Activated CD8-positive, alpha-beta memory T cell treated with anti-CD3 and anti-CD28 coated beads, Interleukin-2, amount 50 U/mL, for 48 hours (primary cell): ENCODE measurements around the gene RPTOR.

Experiments used
- DNase-seq: peaks from one replicate; pipeline ENCODE4 v3.0.0-alpha.2; 2020

RPTOR gene

DNA sequence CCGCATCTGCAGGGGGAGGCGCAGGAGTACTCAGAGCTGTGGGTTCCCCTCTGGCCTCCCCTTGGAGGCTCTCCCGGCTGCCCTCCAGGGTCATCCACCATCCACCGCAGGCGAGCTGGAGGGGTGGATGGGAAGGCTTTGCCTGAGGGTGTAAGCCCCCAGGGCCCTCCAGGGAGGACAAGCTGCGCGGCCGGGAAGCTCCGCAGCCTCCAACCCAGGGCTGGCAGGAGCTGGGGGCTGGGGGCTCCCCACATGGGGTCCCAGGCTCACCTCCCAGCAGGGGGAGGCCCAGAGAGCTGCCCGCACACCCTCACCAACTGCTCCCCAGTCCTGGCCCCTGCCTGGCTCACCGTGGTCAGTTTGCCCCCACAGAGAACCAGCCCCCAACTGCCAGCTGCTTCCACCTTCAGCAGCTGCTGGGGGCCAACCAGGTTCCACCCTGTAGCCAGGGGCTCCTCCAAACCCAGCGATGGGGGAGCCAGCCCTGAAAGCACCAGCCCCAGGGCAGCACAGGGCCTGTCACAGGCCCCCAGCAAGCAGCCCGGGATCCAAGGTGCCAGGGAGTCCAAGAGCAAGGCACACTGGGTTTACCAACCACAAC is 427.2 kb downstream of the RPTOR start:
- no peak for DNase-seq

DNA sequence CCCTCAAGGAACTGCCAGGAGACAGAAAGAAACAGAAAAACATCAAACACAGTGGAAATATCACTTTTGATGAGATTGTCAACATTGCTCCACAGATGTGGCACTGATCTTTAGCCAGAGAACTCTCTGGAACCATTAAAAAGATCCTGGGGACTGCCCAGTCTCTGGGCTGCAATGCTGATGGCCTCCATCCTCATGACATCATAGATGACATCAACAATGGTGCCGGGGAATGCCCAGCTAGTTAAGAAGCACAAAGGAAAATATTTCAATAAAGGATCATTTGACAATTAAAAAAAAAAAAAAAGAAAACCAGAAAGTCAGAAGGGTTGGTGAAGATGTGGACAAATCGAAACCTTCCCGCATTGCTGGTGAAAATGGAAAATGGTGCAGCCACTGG is 432.1 kb downstream of the RPTOR start:
- DNase-seq, result no peak

DNA sequence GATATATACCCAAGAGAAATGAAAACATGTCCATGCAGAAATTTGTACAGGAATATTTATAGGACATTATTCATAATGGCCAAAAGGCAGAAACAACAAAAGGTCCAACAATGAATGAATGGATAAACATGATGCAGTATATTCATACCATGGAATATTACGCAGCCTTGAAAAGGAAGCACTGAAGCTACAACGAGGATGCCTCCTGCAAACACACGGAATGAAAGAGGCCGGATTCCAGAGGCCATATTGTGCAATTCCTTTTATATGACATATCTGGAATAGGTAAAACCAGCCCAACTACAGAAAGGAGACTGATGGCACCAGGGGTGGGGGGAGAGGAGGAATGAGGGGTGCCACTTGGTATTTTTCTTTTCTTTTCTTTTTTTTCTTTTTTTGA is 432.5 kb downstream of the RPTOR start:
- no peak for DNase-seq

DNA sequence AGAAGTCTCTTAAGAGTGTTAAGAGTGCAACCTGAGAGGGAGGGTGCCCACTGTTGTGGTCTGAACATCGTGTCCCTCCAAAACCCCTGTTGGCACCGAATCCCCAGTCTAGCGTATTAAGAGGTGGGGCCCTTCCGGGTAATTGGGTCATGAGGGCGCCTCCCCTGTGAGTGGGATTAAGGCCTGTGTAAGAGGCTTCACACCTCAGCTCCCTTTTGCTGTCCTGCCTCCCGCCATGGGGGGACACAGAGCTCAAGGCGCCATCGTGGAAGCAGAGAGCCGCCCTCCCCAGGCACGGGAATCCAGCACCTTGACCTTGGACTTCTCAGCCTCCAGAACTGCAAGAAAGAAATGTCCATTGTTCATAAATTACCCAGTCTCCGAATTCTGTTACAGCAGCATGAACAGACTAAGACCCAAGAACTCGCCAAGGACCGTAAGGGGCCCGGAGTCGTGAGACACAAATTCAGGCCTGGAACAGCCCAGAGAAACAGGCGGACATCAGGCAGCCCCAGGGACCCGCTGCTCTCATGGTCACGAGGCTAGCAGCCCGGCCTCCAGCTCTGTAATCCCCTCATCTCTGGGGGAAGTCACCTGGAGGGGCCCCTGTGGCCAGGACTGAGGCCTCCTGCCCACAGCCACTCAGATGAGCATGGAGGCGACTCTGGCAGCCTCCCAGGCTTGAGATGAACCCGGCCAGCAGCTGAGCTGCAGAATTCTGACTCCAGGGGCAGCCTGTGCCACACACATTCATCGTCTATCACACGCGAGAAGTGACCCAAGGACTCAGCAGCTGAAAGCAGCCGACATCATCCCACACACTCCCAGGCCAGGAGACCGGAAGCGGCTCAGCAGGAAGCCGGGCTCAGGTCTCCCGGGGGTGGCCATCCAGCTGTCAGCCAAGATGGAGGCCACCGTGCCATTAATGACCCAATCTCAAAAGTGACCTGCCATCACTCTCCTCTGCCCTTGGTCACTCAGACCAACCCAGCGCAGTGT is 434.2 kb downstream of the RPTOR start:
- no peak for DNase-seq

DNA sequence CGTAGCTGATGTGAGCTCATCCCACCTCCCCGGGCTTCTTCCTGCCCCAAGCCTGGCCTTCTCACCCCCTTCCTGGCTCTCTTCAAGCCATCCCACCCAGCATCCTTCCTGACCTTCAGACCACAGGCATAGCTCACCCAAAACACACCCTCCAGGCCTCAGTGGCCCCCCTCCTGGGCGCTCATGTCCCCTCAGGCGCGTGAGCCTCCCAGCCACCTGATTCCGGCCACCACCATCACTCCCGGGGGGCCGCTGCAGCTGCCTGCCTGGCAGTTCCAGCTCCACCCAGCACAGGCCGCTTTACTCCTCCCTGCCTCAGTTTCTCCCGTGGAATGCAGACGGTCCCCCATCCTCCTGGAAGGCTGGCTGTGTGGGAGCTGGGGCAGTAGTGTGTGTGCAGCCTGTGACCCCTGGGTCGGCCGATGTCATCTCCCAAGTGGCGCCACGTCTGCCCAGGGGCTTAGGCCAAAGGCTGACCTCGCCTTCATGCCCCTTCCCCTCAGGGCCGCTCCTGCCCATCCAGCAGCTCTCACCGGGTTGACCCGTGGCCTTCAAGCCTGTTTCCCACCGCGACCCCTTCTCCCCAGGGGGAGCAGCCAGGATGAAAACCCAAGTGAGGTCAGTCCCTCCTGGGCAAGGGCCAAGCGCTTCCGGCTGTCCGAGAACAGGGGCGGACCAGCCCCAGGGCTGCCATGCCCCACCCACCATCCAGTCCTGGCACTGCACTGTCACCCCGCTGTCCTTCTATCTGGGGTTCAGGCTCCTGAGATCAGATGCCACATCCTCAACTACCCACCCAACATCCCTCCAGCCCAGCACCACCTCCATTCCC is 435.1 kb downstream of the RPTOR start:
- no peak for DNase-seq

DNA sequence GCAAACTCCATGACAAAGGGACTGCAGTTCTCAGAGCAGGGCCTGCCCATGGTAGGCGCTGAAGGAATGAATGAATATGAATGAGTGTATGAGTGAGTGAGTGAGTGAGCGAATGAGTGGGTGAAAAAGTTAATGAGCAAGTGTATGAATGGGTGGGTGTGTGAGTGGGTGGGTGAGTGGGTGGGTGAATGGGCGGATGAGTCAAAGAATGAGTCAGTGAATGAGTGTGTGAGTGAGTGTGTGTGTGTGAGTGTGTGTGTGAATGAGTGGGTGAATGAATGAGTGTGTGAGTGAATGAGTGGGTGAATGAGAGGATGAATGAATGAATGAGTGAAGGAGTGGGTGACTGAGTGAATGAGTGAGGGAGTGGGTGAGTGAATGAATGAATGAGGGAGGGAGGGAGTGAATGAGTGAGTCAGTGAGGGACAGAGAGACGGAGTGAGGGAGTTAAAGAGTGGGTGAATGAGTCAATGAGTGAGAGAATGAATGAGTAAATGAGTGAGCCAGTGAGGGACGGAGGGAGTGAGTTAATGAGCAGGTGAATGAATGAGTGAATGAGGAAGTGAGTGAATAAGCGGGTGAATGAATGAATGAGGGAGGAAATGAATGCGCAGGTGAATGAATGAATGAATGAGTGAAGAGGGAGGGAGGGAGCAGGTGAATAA is 435.9 kb downstream of the RPTOR start:
- DNase-seq, result no peak

DNA sequence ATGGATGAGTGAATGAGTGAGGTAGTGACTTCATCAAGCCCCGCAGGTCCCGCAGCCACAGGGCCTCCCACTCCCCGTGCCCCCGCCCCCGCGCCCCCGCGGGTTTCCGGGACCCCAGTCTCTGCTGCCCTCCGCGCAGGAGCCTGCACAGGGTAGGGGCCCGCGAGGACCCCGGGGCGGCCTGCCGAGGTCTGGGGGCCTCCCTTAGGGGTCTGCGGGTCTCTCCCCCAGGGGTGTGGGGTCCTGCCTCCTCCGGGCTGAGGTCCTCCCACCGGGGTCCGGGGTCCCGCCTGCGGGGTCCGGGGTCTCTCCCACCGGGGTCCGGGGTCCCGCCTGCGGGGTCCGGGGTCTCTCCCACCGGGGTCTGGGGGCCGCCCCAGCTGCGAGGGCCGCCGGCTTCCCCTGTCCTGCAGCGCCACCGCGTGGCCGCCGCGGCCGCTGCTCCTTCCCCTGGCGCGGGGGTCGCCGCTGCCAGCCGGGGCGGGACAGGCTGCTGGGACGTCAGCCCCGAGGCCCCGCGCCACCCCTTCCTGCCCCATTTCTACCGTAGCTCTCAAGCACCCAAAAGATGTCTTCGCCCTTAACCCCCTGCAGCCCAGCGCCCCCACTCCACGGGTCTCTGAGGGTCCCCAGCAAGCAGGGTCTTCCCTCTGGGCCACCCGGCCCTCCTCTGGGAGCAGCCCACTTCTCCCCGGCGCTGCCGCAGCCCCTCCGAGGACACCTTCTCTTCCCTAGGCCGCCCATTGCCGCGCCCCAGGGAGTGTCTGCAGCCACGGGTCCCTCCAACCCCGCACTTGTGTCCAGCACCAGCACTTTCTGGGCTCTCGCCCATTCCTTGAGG is 436.6 kb downstream of the RPTOR start:
- peak; percentile 86 for DNase-seq

DNA sequence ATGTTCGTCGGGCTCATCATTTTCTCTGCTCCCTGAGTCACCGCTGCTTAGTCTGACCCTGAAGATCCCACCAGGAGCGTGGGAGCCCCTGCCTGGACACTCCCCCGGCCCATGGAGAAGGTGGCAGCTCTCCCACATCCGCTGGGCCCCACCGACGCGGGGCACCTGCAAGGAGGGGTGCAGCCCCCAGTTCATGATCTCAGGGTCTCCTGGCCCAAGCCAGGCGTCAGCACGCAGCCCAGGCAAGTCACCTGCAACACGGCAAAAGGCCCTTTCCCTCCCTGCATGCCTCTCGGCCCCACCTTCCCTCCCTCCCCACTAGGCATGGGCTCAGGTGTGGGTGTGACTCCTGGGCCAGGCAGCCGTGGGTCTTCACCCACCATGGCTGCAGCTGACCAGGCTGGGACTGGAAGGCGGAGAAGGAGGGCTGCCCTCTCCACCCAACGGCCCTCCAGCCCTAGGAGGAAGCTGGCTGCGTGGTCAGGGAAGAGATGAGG is 437.3 kb downstream of the RPTOR start:
- no peak for DNase-seq

DNA sequence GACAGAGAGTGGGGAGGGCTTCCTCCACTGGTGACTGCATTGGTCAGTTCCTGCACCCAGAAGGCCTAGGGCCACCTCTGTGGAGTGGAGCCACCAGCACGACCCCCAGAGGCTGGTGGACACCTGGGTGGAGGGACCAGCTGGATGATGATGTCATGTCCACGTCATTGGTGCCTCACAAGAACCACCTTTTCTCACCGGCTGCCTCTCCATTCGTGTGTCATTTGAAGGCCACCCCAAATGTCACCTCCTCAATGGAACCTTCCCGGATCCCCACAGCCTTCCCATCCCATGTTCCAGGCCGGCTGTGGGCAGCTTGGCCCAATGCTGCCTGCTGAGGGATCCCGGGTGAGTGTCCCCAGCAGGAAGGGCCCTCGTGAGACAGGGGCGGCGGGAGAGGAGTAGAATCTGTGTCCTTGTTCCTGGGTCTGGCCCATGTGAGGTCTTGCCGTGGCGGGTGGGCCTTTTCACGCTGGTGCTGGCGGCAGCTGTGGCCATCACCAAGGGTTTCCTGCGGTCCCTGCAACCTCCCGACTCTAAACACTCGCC is 437.9 kb downstream of the RPTOR start:
- DNase-seq, result no peak

DNA sequence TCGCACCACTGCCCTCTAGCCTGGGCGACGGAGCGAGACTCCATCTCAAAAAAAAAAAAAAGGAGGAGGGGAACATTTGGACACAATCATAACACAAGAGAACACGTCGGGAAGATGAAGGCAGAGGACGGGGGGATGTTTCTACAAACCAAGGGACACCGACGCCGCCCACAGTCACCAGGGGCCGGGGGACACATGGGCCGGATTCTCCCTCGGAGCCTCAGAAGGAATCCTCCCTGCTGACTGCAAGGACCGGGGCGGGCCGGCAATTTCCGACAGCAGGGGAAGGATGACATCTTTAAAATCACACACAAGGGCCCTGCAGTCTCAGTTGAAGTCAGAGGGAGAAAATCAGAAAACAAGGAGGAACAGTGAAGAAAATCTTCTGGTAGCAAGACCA is 438.9 kb downstream of the RPTOR start:
- DNase-seq, result no peak

DNA sequence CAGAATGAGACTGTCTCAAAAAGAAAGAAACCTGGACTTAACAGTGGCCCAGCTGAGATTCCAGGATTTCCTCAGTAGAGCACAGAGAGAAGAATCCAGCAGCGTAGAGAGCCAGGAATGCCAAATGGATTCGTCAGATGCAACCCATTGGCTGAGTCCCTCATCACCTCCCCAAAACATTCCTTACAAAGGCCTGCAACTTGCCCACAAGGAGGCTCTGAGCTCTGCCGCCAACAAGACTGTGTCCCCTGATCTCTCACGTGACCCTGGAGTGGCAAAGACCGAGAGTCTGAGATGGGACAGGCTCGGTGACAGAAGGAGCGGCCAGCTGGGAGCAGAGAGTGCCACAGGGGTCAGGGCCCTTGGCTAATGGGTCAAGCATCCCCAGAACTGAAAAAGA is 440.1 kb downstream of the RPTOR start:
- no peak for DNase-seq

DNA sequence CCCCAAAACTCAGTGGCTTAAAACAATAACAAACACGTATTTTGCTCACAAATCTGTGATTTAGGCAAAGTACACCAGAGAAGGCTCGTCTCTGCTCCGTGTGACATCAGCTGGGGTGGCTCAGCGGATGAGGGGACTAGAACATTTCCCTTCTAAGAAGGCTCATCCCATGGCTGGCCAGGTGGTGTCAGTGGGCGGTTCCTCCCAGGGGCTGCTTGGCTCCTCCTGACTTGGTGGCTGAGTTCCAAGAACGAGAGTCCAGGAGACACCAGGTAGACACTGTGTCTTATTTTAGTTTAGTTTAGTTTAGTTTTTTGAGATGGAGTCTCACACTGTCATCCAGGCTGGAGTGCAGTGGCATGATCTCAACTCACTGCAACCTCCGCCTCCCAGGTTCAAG is 441.4 kb downstream of the RPTOR start:
- DNase-seq, result no peak

DNA sequence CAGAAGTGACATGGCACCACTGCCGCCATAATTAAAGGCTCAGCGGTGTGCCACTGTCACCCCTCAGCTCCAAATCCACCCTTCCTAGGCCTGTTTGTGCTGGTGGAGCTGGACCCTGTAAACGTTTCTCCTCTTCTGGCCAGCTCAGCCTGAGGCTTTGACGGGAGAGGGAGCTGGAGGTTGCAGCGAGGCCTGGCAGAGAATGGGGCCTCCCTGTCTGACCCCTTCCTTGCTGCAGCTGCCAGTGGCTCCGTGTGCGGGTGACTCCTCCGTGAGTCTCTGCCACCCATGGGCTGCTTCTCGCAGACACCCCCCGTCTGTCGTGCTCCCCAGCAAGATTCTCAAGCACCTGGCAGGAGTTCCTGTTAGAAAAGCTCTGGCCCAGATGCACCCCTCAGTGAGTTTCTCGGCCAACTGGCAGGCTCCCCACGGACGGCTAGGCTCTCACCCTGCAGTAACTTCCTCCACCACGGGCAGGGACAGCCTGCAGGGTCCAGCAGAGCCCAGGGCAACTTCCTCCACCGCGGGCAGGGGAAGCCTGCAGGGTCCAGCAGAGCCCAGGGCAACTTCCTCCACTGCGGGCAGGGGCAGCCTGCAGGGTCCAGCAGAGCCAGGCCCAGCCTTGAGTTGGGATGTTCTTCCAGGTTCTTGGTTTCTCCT is 442.3 kb downstream of the RPTOR start:
- no peak for DNase-seq

DNA sequence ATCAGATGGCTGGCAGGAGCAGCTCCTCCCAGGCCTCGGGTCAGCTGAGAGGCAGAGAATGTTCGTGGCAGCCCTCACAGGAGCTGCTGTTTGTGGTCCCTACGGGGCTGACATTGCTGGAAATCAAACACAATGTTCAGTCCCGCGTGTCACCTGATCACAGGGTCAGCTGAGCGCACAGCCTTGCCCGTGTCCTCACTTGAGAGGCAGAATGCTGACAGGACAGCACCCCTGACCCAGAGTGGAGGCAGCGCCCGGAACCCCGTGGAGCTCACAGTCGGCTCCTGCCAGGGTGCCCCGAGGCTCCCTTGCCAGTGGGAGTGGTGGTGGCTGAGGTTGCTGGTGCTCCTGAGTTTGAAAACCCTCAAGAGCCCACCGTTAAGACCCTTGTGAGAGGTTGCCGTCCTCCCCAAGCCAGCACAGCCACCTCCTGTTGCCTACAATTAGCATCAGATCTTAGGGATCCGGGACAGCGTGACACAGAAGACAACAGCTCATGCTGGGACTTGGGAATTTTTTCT is 443.4 kb downstream of the RPTOR start:
- no peak for DNase-seq

DNA sequence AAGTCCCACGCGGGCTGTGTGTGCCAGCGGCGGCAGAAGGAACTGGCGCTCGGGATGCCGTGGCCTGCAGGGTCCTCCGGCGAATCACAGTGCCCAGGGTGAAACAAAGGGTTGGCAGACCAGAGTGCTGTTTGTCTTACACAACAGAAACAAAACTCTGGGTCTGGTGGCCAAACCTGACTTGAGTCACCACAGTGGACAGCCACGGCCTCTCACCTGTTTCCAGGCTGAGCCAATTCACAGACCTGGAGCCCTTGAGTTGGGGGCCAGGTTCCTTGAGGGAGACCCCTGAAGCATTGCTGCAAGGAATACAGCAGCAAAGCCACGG is 444.9 kb downstream of the RPTOR start:
- no peak for DNase-seq

DNA sequence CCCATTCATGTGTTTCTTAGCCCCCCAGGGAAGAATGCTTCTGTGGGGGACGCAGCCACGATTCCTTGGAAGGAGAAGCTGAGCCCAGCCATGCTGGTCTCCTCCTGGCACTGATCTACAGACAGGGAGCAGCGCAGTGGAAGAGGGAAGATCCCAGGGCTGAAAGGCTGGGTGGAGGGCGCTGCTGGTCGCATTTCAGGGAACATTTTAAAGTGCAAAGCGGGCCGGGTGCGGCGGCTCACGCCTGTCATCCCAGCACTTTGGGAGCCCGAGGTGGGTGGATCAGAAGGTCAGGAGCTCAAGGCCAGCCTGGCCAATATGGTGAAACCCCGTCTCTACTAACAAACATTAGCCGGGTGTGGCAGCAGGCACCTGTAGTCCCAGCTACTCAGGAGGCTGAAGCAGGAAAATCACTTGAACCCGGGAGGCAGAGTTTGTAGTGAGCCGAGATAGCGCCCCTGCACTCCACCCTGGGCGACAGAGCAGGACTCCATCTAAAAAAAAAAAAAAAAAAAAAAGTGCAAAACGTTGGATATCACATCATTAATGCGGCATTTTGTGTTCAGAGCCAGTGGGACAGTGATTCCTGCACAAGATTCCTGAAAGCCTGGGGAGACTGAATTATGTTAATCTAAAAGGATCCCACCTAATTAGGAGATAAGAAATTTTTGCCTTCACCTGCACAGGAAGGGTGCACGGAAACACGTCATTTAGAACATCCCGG is 446.4 kb downstream of the RPTOR start:
- DNase-seq, result no peak

DNA sequence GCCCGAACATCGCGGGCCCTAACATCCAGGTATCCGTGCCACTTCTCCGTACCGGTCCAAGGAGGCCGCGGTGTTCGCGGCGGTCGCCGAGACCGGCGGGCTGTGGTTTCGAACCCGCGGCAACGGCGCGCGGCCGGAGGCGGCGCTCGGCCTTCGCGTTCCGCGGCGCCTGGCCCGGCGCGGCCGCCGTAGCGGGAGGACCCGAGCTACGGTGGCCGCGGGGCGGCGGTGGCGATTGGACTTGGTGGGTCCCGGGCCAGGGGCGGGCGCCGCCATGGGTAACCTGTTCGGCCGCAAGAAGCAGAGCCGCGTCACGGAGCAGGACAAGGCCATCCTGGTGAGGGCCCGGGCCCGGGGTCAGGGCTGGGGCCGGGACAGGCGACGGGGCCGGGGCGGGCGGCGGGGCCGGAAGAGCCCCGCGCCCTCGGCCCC is 447.0 kb downstream of the RPTOR start, which contains the start of gene CHMP6:
Gene CHMP6 (plus strand): TSS at position 197 of the 432 bp plus-strand sequence. CDS start 78 bp downstream, at position 275.
- DNase-seq, result peak; percentile 90

DNA sequence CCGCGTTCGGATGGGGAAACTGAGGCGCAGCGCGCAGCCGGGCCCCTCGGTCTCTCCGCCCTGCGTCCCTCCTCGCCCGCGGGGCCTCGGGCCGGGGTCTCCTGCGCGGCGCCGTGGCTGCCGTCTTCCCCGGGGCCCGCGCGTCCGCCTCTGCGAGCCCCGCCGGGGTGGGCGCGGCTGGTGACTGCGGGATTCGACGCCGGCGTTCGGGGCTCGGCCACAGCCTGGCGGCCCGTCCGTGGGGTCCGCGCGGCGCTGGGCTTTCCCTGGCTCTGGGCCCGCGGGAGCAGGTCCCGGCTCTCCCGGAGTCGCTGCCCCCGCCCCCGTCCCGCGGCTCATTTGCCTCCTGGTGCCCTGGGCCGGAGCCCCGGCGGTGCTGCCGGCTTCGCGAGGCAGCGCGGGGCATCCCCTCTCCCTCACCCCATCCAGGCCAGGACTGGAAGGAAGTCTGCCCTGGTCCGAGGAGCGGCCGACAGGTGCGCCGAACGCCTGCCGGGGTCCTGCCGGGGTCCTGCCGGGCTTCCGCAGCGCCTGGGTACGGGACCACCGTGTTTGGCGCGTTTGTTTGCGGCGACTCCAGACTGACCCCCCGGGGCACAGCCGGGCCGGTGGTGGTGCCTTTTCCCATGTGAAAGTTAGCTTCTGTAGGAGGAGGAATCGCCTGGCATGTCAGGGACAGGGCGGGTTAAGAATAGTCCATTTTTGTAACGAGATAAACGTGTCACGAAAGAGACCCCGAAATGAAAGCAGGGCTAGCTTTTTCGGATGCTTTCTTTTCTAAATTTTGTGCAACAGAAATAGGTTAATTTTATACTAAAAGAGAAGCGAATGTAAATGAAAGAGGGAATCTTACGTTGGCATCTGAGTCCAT is 447.7 kb downstream of the RPTOR start:
- DNase-seq, result no peak
